ENCODE results near the gene ADAMTSL1.

Gene ADAMTSL1

GRCh38 chr9:18877984-18878383, 404.0 kb downstream of the ADAMTSL1 start:
- Histone ChIP-seq H3K9me3 (ENCODE audit: control insufficient read depth in 1 of 2, low read length in 2 of 2) (no peaks in the 10 kb centered on the region), H3K9ac (ENCODE audit: low read depth in 1 of 2, low read length in 2 of 2) (no peak overlapping the region), H3K4me3 (ENCODE audit: low read depth in 1 of 2, low read length in 2 of 2) (no peak overlapping the region), H3K4me1 (ENCODE audit: control insufficient read depth in 1 of 2, insufficient read depth in 2 of 2, low read length in 2 of 2) (no peaks in the 10 kb centered on the region), H3K36me3 (ENCODE audit: control insufficient read depth in 1 of 2, insufficient read depth in 2 of 2, low read length in 2 of 2) (no peaks in the 10 kb centered on the region), H3K27ac (ENCODE audit: low read depth, low read length) (no peak overlapping the region), H3K27me3 (ENCODE audit: control insufficient read depth in 1 of 2, insufficient read depth in 2 of 2, low read length in 2 of 2) (no peaks in the 10 kb centered on the region)

- no peak overlapping the region for H3K27ac ChIP-seq (ENCODE audit: low read depth, low read length)
- H3K9me3 ChIP-seq (ENCODE audit: control insufficient read depth in 1 of 2, low read length in 2 of 2) = no peaks in the 10 kb centered on the region
Measured at GRCh38 chr9:18881758-18882157, 407.8 kb downstream of the ADAMTSL1 start.

GRCh38 chr9:18887546-18887945, 413.6 kb downstream of the ADAMTSL1 start:
- no peaks in the 10 kb centered on the region for H3K27me3 ChIP-seq (ENCODE audit: control insufficient read depth in 1 of 2, insufficient read depth in 2 of 2, low read length in 2 of 2)
- H3K9me3 ChIP-seq (ENCODE audit: control insufficient read depth in 1 of 2, low read length in 2 of 2) = no peaks in the 10 kb centered on the region
- H3K27ac ChIP-seq (ENCODE audit: low read depth, low read length) = no peak overlapping the region
- no peaks in the 10 kb centered on the region for H3K36me3 ChIP-seq (ENCODE audit: control insufficient read depth in 1 of 2, insufficient read depth in 2 of 2, low read length in 2 of 2)
- no peak overlapping the region for H3K4me3 ChIP-seq (ENCODE audit: low read depth in 1 of 2, low read length in 2 of 2)
- H3K9ac ChIP-seq (ENCODE audit: low read depth in 1 of 2, low read length in 2 of 2) = no peak overlapping the region
- H3K4me1 ChIP-seq (ENCODE audit: control insufficient read depth in 1 of 2, insufficient read depth in 2 of 2, low read length in 2 of 2) = no peaks in the 10 kb centered on the region

More at GRCh38 chr9:18881758-18882157, 407.8 kb downstream of the ADAMTSL1 start:
- Histone ChIP-seq H3K4me3 (ENCODE audit: low read depth in 1 of 2, low read length in 2 of 2) (no peak overlapping the region), H3K36me3 (ENCODE audit: control insufficient read depth in 1 of 2, insufficient read depth in 2 of 2, low read length in 2 of 2) (no peaks in the 10 kb centered on the region), H3K4me1 (ENCODE audit: control insufficient read depth in 1 of 2, insufficient read depth in 2 of 2, low read length in 2 of 2) (no peaks in the 10 kb centered on the region), H3K9ac (ENCODE audit: low read depth in 1 of 2, low read length in 2 of 2) (no peak overlapping the region), H3K27me3 (ENCODE audit: control insufficient read depth in 1 of 2, insufficient read depth in 2 of 2, low read length in 2 of 2) (no peaks in the 10 kb centered on the region)

- H3K4me3 ChIP-seq (ENCODE audit: low read depth in 1 of 2, low read length in 2 of 2) = no peak overlapping the region
Measured at GRCh38 chr9:18888290-18888689, 414.3 kb downstream of the ADAMTSL1 start.

GRCh38 chr9:18889550-18889949, 415.6 kb downstream of the ADAMTSL1 start:
- Histone ChIP-seq H3K4me3 (ENCODE audit: low read depth in 1 of 2, low read length in 2 of 2) (no peak overlapping the region), H3K9me3 (ENCODE audit: control insufficient read depth in 1 of 2, low read length in 2 of 2) (no peaks in the 10 kb centered on the region), H3K36me3 (ENCODE audit: control insufficient read depth in 1 of 2, insufficient read depth in 2 of 2, low read length in 2 of 2) (no peaks in the 10 kb centered on the region), H3K27me3 (ENCODE audit: control insufficient read depth in 1 of 2, insufficient read depth in 2 of 2, low read length in 2 of 2) (no peaks in the 10 kb centered on the region), H3K9ac (ENCODE audit: low read depth in 1 of 2, low read length in 2 of 2) (no peak overlapping the region), H3K27ac (ENCODE audit: low read depth, low read length) (no peak overlapping the region), H3K4me1 (ENCODE audit: control insufficient read depth in 1 of 2, insufficient read depth in 2 of 2, low read length in 2 of 2) (no peaks in the 10 kb centered on the region)

More at GRCh38 chr9:18888290-18888689, 414.3 kb downstream of the ADAMTSL1 start:
- H3K27me3 ChIP-seq (ENCODE audit: control insufficient read depth in 1 of 2, insufficient read depth in 2 of 2, low read length in 2 of 2) = no peaks in the 10 kb centered on the region
- no peaks in the 10 kb centered on the region for H3K4me1 ChIP-seq (ENCODE audit: control insufficient read depth in 1 of 2, insufficient read depth in 2 of 2, low read length in 2 of 2)
- H3K9ac ChIP-seq (ENCODE audit: low read depth in 1 of 2, low read length in 2 of 2) = no peak overlapping the region
- no peaks in the 10 kb centered on the region for H3K36me3 ChIP-seq (ENCODE audit: control insufficient read depth in 1 of 2, insufficient read depth in 2 of 2, low read length in 2 of 2)
- H3K27ac ChIP-seq (ENCODE audit: low read depth, low read length) = no peak overlapping the region
- no peaks in the 10 kb centered on the region for H3K9me3 ChIP-seq (ENCODE audit: control insufficient read depth in 1 of 2, low read length in 2 of 2)

- Histone ChIP-seq H3K9ac (ENCODE audit: low read depth in 1 of 2, low read length in 2 of 2) (no peak overlapping the region), H3K4me3 (ENCODE audit: low read depth in 1 of 2, low read length in 2 of 2) (no peak overlapping the region), H3K27me3 (ENCODE audit: control insufficient read depth in 1 of 2, insufficient read depth in 2 of 2, low read length in 2 of 2) (no peaks in the 10 kb centered on the region), H3K9me3 (ENCODE audit: control insufficient read depth in 1 of 2, low read length in 2 of 2) (peaks cover 0 to 5% of the 10 kb centered on the region in 2 donors), H3K4me1 (ENCODE audit: control insufficient read depth in 1 of 2, insufficient read depth in 2 of 2, low read length in 2 of 2) (no peaks in the 10 kb centered on the region), H3K27ac (ENCODE audit: low read depth, low read length) (no peak overlapping the region), H3K36me3 (ENCODE audit: control insufficient read depth in 1 of 2, insufficient read depth in 2 of 2, low read length in 2 of 2) (no peaks in the 10 kb centered on the region)
Measured at GRCh38 chr9:18890372-18890771, 416.4 kb downstream of the ADAMTSL1 start.

- H3K36me3 ChIP-seq (ENCODE audit: control insufficient read depth in 1 of 2, insufficient read depth in 2 of 2, low read length in 2 of 2) = no peaks in the 10 kb centered on the region
- no peaks in the 10 kb centered on the region for H3K4me1 ChIP-seq (ENCODE audit: control insufficient read depth in 1 of 2, insufficient read depth in 2 of 2, low read length in 2 of 2)
- no peaks in the 10 kb centered on the region for H3K27me3 ChIP-seq (ENCODE audit: control insufficient read depth in 1 of 2, insufficient read depth in 2 of 2, low read length in 2 of 2)
- H3K9ac ChIP-seq (ENCODE audit: low read depth in 1 of 2, low read length in 2 of 2) = no peak overlapping the region
- peaks cover 5 to 22% of the 10 kb centered on the region in 2 donors for H3K9me3 ChIP-seq (ENCODE audit: control insufficient read depth in 1 of 2, low read length in 2 of 2)
- no peak overlapping the region for H3K27ac ChIP-seq (ENCODE audit: low read depth, low read length)
- H3K4me3 ChIP-seq (ENCODE audit: low read depth in 1 of 2, low read length in 2 of 2) = no peak overlapping the region
Measured at GRCh38 chr9:18891946-18892670, 418.2 kb downstream of the ADAMTSL1 start.

GRCh38 chr9:18893046-18893445, 419.1 kb downstream of the ADAMTSL1 start:
- H3K9ac ChIP-seq (ENCODE audit: low read depth in 1 of 2, low read length in 2 of 2) = no peak overlapping the region
- no peaks in the 10 kb centered on the region for H3K27me3 ChIP-seq (ENCODE audit: control insufficient read depth in 1 of 2, insufficient read depth in 2 of 2, low read length in 2 of 2)
- H3K36me3 ChIP-seq (ENCODE audit: control insufficient read depth in 1 of 2, insufficient read depth in 2 of 2, low read length in 2 of 2) = no peaks in the 10 kb centered on the region

GRCh38 chr9:18893491-18893890, 419.5 kb downstream of the ADAMTSL1 start:
- Histone ChIP-seq H3K9me3 (ENCODE audit: control insufficient read depth in 1 of 2, low read length in 2 of 2) (peaks cover 5 to 25% of the 10 kb centered on the region in 2 donors), H3K4me3 (ENCODE audit: low read depth in 1 of 2, low read length in 2 of 2) (no peak overlapping the region), H3K27ac (ENCODE audit: low read depth, low read length) (no peak overlapping the region), H3K27me3 (ENCODE audit: control insufficient read depth in 1 of 2, insufficient read depth in 2 of 2, low read length in 2 of 2) (no peaks in the 10 kb centered on the region), H3K9ac (ENCODE audit: low read depth in 1 of 2, low read length in 2 of 2) (no peak overlapping the region), H3K36me3 (ENCODE audit: control insufficient read depth in 1 of 2, insufficient read depth in 2 of 2, low read length in 2 of 2) (no peaks in the 10 kb centered on the region), H3K4me1 (ENCODE audit: control insufficient read depth in 1 of 2, insufficient read depth in 2 of 2, low read length in 2 of 2) (no peaks in the 10 kb centered on the region)

More at GRCh38 chr9:18893046-18893445, 419.1 kb downstream of the ADAMTSL1 start:
- H3K4me3 ChIP-seq (ENCODE audit: low read depth in 1 of 2, low read length in 2 of 2) = no peak overlapping the region
- peaks cover 5 to 25% of the 10 kb centered on the region in 2 donors for H3K9me3 ChIP-seq (ENCODE audit: control insufficient read depth in 1 of 2, low read length in 2 of 2)
- H3K4me1 ChIP-seq (ENCODE audit: control insufficient read depth in 1 of 2, insufficient read depth in 2 of 2, low read length in 2 of 2) = no peaks in the 10 kb centered on the region
- no peak overlapping the region for H3K27ac ChIP-seq (ENCODE audit: low read depth, low read length)

GRCh38 chr9:18896004-18896403, 422.1 kb downstream of the ADAMTSL1 start:
- no peak overlapping the region for H3K9ac ChIP-seq (ENCODE audit: low read depth in 1 of 2, low read length in 2 of 2)
- H3K27me3 ChIP-seq (ENCODE audit: control insufficient read depth in 1 of 2, insufficient read depth in 2 of 2, low read length in 2 of 2) = no peaks in the 10 kb centered on the region
- H3K4me1 ChIP-seq (ENCODE audit: control insufficient read depth in 1 of 2, insufficient read depth in 2 of 2, low read length in 2 of 2) = no peaks in the 10 kb centered on the region
- H3K27ac ChIP-seq (ENCODE audit: low read depth, low read length) = no peak overlapping the region
- no peaks in the 10 kb centered on the region for H3K36me3 ChIP-seq (ENCODE audit: control insufficient read depth in 1 of 2, insufficient read depth in 2 of 2, low read length in 2 of 2)
- H3K9me3 ChIP-seq (ENCODE audit: control insufficient read depth in 1 of 2, low read length in 2 of 2) = peaks cover 5 to 25% of the 10 kb centered on the region in 2 donors
- no peak overlapping the region for H3K4me3 ChIP-seq (ENCODE audit: low read depth in 1 of 2, low read length in 2 of 2)

All from duodenal mucosa (tissue), 2 donors.